GM12865 (cell line): ENCODE data around the gene TPBGL.

Experiments used
- DNase-seq: peaks from one replicate; pipeline ENCODE4 v3.0.0; 2010; ENCODE audit warnings: low read depth
- H3K4me3 ChIP-seq: 2 replicates; pipeline ENCODE4 v1.5.1; 2011; ENCODE audit warnings: mild to moderate bottlenecking, low read depth, low read length, control low read depth
- TF ChIP-seq, protein P1 (sequence below): IDR thresholded peaks from 2 replicates; pipeline ENCODE4 v1.5.1; 2011; ENCODE audit warnings: low read length, control low read depth, low read depth, inconsistent platforms; ENCODE audit not compliant: insufficient read depth; ENCODE audit errors: missing control alignments

Gene TPBGL

DNA sequence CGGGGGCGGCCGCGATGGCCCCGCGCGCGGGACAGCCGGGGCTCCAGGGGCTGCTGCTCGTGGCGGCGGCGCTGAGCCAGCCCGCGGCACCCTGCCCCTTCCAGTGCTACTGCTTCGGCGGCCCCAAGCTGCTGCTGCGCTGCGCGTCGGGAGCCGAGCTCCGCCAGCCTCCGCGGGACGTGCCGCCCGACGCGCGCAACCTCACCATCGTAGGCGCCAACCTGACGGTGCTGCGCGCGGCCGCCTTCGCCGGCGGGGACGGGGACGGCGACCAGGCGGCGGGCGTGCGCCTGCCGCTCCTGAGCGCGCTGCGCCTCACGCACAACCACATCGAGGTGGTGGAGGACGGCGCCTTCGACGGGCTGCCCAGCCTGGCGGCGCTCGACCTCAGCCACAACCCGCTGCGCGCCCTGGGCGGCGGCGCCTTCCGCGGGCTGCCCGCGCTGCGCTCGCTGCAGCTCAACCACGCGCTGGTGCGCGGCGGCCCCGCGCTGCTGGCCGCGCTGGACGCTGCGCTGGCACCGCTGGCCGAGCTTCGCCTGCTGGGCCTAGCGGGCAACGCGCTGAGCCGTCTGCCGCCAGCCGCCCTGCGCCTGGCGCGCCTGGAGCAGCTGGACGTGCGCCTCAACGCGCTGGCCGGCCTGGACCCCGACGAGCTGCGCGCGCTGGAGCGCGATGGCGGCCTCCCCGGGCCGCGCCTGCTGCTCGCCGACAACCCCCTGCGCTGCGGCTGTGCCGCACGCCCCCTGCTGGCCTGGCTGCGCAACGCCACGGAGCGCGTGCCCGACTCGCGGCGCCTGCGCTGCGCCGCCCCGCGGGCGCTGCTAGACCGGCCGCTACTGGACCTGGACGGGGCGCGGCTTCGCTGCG lies 697 bp downstream of the TPBGL start:
- H3K4me3 ChIP-seq = no peak overlapping the region
- TF ChIP-seq, protein P1, sequence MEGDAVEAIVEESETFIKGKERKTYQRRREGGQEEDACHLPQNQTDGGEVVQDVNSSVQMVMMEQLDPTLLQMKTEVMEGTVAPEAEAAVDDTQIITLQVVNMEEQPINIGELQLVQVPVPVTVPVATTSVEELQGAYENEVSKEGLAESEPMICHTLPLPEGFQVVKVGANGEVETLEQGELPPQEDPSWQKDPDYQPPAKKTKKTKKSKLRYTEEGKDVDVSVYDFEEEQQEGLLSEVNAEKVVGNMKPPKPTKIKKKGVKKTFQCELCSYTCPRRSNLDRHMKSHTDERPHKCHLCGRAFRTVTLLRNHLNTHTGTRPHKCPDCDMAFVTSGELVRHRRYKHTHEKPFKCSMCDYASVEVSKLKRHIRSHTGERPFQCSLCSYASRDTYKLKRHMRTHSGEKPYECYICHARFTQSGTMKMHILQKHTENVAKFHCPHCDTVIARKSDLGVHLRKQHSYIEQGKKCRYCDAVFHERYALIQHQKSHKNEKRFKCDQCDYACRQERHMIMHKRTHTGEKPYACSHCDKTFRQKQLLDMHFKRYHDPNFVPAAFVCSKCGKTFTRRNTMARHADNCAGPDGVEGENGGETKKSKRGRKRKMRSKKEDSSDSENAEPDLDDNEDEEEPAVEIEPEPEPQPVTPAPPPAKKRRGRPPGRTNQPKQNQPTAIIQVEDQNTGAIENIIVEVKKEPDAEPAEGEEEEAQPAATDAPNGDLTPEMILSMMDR = peak; percentile 82
- peak; percentile 69 for DNase-seq

DNA sequence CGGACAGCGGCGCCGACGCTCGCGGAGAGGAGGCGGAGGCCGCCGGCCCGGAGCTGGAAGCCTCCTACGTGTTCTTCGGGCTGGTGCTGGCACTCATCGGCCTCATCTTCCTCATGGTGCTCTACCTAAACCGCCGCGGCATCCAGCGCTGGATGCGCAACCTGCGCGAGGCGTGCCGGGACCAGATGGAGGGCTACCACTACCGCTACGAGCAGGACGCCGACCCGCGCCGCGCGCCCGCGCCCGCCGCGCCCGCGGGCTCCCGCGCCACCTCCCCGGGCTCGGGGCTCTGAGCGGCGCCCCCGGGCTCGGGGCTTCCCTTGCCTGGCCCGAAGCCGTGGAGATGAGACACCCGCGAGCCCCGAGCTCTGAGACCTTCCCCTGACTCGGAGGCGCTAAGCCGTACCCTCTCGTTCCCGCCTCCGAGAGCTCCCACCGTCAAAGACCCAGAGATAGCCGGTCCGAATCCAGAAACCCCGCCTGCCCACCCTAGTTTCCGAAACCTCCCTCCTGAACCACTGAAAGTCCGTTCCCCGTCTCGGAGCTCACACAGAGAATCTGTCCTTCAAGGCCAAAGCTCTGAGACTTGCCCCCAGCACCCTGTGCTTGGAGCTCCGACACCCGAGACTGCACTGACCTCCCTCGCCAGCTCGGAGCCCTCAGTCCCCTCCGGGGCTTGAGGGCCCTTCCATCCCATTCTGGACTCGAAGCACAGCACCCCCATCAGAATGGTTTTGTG lies 1.5 kb downstream of the TPBGL start:
- no peak for DNase-seq
- no peak overlapping the region for H3K4me3 ChIP-seq

DNA sequence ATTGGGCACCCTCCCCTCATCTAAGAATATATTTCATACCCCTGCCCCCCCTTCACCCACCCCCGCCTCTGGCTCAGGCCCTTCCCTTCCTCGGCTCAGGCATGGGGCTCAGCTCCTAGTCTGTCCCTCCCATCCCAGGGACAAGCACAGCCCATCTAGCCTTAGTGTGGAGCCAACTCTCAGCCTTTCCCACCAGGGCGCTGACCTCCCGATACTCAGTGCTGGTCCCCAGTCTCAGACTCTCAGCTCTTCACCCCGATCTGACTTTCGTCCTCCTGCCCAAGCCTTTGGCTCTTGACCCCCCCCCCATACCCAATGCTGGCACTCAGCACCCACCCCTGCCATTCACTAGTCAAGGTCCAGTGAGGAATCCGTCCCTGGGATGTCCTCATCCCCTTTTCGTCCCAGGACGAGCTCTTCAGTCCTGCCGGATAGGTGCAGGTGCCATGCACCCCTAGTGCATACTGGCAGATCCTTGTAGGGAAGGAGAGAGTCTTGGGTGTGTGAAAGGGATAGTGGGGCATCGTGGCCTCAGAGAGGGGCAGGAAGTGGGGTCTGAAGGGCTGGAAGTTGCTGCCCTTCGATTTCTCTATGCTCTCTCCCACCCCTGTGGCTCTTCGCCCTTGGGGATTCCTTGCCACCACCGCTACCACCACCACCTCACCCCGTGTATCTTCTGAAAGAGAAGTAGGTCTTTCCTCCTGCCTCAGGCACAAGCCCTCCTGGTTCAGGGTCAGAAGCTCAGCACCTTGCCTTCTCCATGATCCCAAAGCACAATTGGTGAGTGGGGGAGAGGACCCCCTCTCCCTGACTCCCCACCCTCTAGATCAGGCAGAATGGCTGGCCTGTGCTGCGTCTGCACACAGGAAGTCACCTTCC lies 2.4 kb downstream of the TPBGL start:
- H3K4me3 ChIP-seq = no peak overlapping the region
- no peak for DNase-seq
- TF ChIP-seq, protein P1 = no peak

More for the DNA sequence above, 1.5 kb downstream of the TPBGL start:
- TF ChIP-seq, protein P1 = no peak

DNA sequence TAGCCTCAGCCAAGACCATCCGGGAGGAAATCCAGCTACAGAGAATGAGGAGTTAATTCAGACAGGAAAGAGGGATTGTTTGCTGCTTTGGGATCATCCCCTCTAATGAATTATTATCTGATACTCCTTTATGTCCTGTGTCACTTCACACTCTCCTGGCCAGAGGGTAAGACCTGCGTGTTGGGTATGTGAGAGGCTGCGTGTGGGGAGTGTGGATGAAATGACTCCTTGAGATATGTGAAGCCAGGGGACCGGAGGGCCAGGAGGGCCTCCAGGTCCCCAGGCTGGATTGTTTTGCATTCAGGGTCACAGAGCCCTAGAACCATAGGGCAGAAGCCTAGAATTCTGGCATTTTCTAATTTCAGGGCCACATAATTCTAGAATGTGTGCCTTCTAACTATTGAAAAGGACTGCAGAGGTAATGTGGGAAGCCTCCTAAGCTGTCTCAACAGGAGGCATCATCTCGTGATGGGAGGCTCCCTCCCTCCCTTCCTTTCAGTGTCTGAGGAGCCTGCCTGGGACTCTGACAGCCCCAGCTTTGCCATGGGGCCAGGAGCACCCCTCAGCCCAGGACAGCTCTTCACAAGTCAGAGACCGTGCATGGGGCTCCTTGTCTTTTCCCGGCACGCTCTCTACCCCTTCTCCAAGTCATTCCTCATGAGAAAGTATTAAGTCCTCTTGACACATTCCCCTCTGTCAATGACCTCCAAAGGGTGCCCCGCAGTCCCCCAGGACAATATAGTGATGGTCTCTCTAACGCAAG lies 3.7 kb downstream of the TPBGL start:
- no peak overlapping the region for H3K4me3 ChIP-seq
- TF ChIP-seq, protein P1 = no peak
- no peak for DNase-seq

DNA sequence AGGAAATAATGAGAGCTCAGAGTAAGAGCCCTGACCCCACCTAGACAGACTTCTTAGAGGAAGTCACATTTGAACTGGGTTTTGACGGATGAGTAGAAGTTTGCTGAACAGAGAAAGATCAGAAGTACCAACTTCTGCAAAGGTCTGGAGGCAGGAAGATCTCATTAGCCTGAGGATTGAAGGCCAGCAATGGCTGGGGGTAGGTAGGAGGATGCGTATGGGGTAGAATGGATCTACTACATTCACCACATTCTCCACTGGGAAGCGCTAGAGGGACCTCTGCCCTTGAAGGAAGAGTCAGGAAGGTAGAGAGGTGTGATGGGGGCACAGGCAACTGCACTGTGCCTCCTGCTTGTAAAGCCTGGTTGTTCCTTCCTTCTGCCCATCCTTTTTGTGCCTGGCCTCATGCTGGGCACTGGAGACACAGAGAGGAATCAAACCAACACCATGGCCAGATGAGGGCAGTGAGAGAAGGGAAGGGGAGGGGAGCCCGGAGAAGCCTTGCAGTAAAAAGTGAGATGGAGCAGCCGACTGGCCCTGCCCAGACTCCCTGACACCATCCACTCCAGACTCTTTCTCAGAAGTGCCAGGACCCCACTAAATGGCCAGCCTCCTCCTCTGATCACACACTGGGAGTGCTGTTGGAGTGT lies 4.9 kb downstream of the TPBGL start:
- H3K4me3 ChIP-seq = no peak overlapping the region
- TF ChIP-seq, protein P1 = no peak
- DNase-seq = no peak
